NCI-H2227 treated with DMSO at 0.1 percent for 48 hours (cell line): ENCODE results near the gene LETM1.

Experiments used
- DNase-seq: peaks from one replicate; lab custom pipeline; 2025; lab: John Stamatoyannopoulos, UW

Gene LETM1

GRCh38 chr4:1806596-1807331, 49.2 kb downstream of the LETM1 start:
- DNase-seq = no peak

- no peak for DNase-seq
Measured at GRCh38 chr4:1806223-1806564, 49.8 kb downstream of the LETM1 start.

- no peak for DNase-seq
Measured at GRCh38 chr4:1805493-1806222, 50.3 kb downstream of the LETM1 start.

- no peak for DNase-seq
Measured at GRCh38 chr4:1804638-1805492, 51.1 kb downstream of the LETM1 start.

- DNase-seq = no peak
Measured at GRCh38 chr4:1803523-1804423, 52.2 kb downstream of the LETM1 start.

GRCh38 chr4:1802720-1803522, 53.0 kb downstream of the LETM1 start:
- DNase-seq = no peak

- DNase-seq = no peak
Measured at GRCh38 chr4:1802151-1802715, 53.7 kb downstream of the LETM1 start.

GRCh38 chr4:1801286-1801958, 54.5 kb downstream of the LETM1 start:
- DNase-seq = no peak

GRCh38 chr4:1800805-1801204, 55.2 kb downstream of the LETM1 start:
- DNase-seq = no peak

GRCh38 chr4:1799387-1800375, 56.3 kb downstream of the LETM1 start:
- no peak for DNase-seq

- DNase-seq = no peak
Measured at GRCh38 chr4:1798580-1799386, 57.2 kb downstream of the LETM1 start.

GRCh38 chr4:1797861-1798579, 57.9 kb downstream of the LETM1 start:
- no peak for DNase-seq

GRCh38 chr4:1797298-1797860, 58.6 kb downstream of the LETM1 start:
- no peak for DNase-seq

- DNase-seq = no peak
Measured at GRCh38 chr4:1796486-1797204, 59.3 kb downstream of the LETM1 start.

- no peak for DNase-seq
Measured at GRCh38 chr4:1795299-1796195, 60.4 kb downstream of the LETM1 start.
